OCI-LY7 (cell line): ENCODE measurements around the gene AKAP13.

ENCODE experiments used
- EZH2phosphoT487 ChIP-seq: fragments of 200-600 bp; sonication (generic); IDR thresholded peaks from 2 replicates; pipeline ENCODE4 v1.6.1; 2018; ENCODE audit warnings: low read depth, borderline replicate concordance, mild to moderate bottlenecking, mixed run types, antibody characterized with exemption, low read length, moderate library complexity, mixed read lengths
- TF ChIP-seq, protein P1 (sequence below): fragments of 200-600 bp; sonication (generic); conservative IDR thresholded peaks from 2 replicates; pipeline ENCODE4 v1.5.1; 2014; ENCODE audit warnings: mild to moderate bottlenecking, antibody characterized with exemption, low read length, moderate library complexity, mixed read lengths

DNA sequence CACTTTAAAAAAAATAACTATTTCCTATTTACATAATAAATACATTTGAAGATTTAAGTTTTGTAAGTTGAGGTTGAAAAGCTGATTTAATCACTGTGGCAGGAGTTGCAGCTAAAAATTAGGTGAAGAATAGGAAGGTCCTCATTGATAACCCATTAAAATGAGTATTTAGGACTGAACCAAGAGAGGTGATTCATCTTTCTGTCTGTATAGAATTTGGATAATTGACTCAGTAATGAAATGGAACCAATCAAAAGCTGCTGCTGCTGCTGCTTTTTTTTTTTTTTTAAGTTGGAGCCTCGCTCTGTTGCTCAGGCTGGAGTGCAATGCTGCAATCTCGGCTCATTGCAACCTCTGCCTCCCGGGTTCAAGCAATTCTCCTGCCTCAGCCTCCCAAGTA, 223.8 kb downstream of the AKAP13 start:
- TF ChIP-seq, protein P1, sequence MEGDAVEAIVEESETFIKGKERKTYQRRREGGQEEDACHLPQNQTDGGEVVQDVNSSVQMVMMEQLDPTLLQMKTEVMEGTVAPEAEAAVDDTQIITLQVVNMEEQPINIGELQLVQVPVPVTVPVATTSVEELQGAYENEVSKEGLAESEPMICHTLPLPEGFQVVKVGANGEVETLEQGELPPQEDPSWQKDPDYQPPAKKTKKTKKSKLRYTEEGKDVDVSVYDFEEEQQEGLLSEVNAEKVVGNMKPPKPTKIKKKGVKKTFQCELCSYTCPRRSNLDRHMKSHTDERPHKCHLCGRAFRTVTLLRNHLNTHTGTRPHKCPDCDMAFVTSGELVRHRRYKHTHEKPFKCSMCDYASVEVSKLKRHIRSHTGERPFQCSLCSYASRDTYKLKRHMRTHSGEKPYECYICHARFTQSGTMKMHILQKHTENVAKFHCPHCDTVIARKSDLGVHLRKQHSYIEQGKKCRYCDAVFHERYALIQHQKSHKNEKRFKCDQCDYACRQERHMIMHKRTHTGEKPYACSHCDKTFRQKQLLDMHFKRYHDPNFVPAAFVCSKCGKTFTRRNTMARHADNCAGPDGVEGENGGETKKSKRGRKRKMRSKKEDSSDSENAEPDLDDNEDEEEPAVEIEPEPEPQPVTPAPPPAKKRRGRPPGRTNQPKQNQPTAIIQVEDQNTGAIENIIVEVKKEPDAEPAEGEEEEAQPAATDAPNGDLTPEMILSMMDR: no peak
- TF ChIP-seq EZH2phosphoT487: no peak
